Measurements from ENCODE around the gene LBH. TPM values are rescaled to one million over a fixed set of nuclear protein-coding genes. Genes with fewer than 3 reads are reported as not detected.

Gene LBH
- total RNA-seq, 6 experiments from 2014 or later = 24.4 to 99.2 (median 92.8) TPM

DNA sequence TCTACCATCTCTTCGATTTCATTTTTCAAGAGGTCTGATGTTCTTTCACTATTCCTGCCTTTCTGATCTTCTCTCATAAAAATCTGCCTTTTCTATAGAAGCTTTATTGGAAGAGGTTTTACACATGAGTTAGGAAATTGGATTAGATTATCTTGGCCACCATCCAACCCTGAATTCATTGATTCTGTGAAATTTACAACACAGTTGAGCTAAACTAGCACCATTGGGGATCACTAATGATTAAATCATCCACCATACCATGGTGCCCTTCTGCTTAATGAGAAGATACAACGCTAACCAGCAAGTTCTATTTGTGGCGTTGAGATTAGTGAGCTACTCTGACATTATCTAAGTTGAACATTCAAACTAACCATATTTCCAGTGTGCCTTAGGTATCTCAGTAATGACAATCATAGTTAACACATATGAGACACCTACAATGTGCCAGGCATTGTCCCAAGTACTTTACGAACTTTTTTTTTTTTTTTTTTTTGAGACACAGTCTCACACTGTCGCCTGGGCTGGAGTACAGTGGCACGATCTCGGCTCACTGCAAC, 17.3 kb upstream of the LBH start:
- H3K9me3 Mint-ChIP-seq = no peaks in the 10 kb centered on the region
- no peak overlapping the region for H3K27ac Mint-ChIP-seq
- peaks cover 5% of the 10 kb centered on the region; the same call in 1 of the 2 replicates for H3K4me1 Mint-ChIP-seq (ENCODE audit: low read depth)
- DNase-seq = no peak
- H3K36me3 Mint-ChIP-seq (ENCODE audit: low read depth) = no peaks in the 10 kb centered on the region
- no peak overlapping the region for H3K4me3 Mint-ChIP-seq
- TF ChIP-seq, protein P1, sequence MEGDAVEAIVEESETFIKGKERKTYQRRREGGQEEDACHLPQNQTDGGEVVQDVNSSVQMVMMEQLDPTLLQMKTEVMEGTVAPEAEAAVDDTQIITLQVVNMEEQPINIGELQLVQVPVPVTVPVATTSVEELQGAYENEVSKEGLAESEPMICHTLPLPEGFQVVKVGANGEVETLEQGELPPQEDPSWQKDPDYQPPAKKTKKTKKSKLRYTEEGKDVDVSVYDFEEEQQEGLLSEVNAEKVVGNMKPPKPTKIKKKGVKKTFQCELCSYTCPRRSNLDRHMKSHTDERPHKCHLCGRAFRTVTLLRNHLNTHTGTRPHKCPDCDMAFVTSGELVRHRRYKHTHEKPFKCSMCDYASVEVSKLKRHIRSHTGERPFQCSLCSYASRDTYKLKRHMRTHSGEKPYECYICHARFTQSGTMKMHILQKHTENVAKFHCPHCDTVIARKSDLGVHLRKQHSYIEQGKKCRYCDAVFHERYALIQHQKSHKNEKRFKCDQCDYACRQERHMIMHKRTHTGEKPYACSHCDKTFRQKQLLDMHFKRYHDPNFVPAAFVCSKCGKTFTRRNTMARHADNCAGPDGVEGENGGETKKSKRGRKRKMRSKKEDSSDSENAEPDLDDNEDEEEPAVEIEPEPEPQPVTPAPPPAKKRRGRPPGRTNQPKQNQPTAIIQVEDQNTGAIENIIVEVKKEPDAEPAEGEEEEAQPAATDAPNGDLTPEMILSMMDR (IDR thresholded peaks at IDR 0.05) = no peak
- no peaks in the 10 kb centered on the region; the same call in 1 of the 2 replicates for H3K27me3 Mint-ChIP-seq (ENCODE audit: insufficient read depth)

DNA sequence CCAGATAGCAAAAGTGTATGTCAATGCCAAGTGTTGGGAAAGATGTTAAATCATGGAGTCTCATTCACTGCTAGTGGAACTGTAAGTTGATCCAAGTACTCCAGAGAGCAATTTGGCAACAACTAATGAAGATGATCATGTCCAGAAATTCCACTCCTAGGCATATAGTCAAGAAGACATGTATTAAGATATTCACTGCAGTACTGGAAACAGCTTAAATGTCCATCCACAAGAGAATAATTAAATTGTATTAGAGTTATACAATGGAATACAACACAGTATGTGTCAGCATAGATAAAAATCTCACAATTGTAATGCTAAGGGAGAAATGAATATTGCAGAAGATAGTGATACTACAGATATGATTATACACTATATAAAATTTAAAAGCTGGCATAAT, 15.2 kb upstream of the LBH start:
- peaks cover 8% of the 10 kb centered on the region for H3K27me3 Mint-ChIP-seq (ENCODE audit: insufficient read depth)
- no peaks in the 10 kb centered on the region for H3K36me3 Mint-ChIP-seq (ENCODE audit: low read depth)
- H3K4me1 Mint-ChIP-seq (ENCODE audit: low read depth) = peaks cover 5% of the 10 kb centered on the region; the same call in 1 of the 2 replicates
- H3K27ac Mint-ChIP-seq = no peak overlapping the region
- H3K4me3 Mint-ChIP-seq = no peak overlapping the region
- no peaks in the 10 kb centered on the region for H3K9me3 Mint-ChIP-seq
- DNase-seq = no peak
- TF ChIP-seq, protein P1 (IDR thresholded peaks at IDR 0.05) = no peak

DNA sequence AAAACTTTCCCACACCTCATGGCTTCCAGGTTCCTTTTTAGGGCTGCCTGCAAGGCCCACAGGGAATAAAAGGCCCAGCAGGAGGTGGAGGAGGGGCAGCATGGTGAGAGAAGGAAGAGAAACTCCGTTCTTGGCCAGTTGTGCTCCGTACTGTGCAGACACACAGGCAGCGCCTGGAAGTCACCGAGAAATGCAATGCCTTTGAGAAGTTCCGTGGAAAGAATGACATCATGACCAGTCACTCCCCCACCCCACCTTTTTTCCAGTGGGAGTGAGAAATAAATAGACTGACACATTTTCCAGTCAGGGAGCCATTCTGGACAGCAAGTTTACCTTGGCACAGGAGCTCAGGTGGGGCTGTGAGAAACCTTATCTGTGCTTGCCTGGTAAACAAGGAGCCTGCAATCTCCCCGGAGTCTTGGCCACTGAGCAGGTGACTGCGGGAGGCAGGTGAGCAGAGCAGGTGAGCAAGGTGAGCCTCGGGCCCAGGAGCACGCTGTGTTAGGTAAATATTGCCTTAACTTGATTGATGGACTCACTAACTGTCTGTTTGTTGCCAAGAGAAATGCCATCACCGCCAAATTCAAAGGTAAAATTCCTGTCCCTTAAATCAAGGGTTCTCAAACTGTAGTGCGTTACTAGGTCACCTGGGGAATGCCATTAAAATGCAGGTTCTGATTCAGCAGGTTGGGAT, 13.5 kb upstream of the LBH start:
- Mint-ChIP-seq H3K36me3 (ENCODE audit: low read depth) (no peaks in the 10 kb centered on the region), H3K27ac (no peak overlapping the region), H3K9me3 (no peaks in the 10 kb centered on the region), H3K27me3 (ENCODE audit: insufficient read depth) (peaks cover 8% of the 10 kb centered on the region), H3K4me3 (no peak overlapping the region), H3K4me1 (ENCODE audit: low read depth) (peaks cover 5% of the 10 kb centered on the region; the same call in 1 of the 2 replicates)
- TF ChIP-seq, protein P1 (IDR thresholded peaks at IDR 0.05) = no peak
- DNase-seq = no peak

GRCh38 chr2:30218338-30218713, 13.0 kb upstream of the LBH start:
- H3K36me3 Mint-ChIP-seq (ENCODE audit: low read depth) = no peaks in the 10 kb centered on the region
- H3K9me3 Mint-ChIP-seq = no peaks in the 10 kb centered on the region
- H3K27me3 Mint-ChIP-seq (ENCODE audit: insufficient read depth) = peaks cover 8% of the 10 kb centered on the region
- DNase-seq = no peak
- no peak overlapping the region for H3K4me3 Mint-ChIP-seq
- H3K27ac Mint-ChIP-seq = no peak overlapping the region
- TF ChIP-seq, protein P1 (IDR thresholded peaks at IDR 0.05) = no peak
- peaks cover 5% of the 10 kb centered on the region; the same call in 1 of the 2 replicates for H3K4me1 Mint-ChIP-seq (ENCODE audit: low read depth)

- Mint-ChIP-seq H3K27ac (no peak overlapping the region), H3K9me3 (no peaks in the 10 kb centered on the region), H3K4me1 (ENCODE audit: low read depth) (peaks cover 5% of the 10 kb centered on the region; the same call in 1 of the 2 replicates), H3K4me3 (no peak overlapping the region), H3K27me3 (ENCODE audit: insufficient read depth) (peaks cover 8% of the 10 kb centered on the region), H3K36me3 (ENCODE audit: low read depth) (no peaks in the 10 kb centered on the region)
- TF ChIP-seq, protein P1 (IDR thresholded peaks at IDR 0.05) = no peak
- DNase-seq = no peak
Measured at GRCh38 chr2:30218814-30219213, 12.5 kb upstream of the LBH start.
